SJSA1 (cell line): ENCODE results near the gene BMP6. TPM values are rescaled to one million over a fixed set of nuclear protein-coding genes. Genes with fewer than 3 reads are reported as not detected.
"Not testable (repeated sequence)": the region's sequence is repeated elsewhere in the genome, so short reads cannot be mapped to it uniquely, and the experiment has no call there.

Source experiments
- DNase-seq, 2 experiments: peaks; one replicate each; pipeline ENCODE4 v3.0.0-alpha.2; 2015 to 2020; ENCODE audit warnings: low spot score in 2 of 2, low read depth in 1 of 2
- H3K27ac ChIP-seq: fragments of 250-450 bp; sonication (Bioruptor Pico); 2 replicates; pipeline ENCODE4 v1.5.1; 2020; ENCODE audit warnings: mild to moderate bottlenecking, moderate library complexity
- H3K27me3 ChIP-seq: fragments of 250-450 bp; sonication (Bioruptor Pico); replicated peaks from 2 replicates; pipeline ENCODE4 v1.5.1; 2020; ENCODE audit warnings: mild to moderate bottlenecking, moderate library complexity
- H3K36me3 ChIP-seq: fragments of 250-450 bp; sonication (Bioruptor Pico); 2 replicates; pipeline ENCODE4 v1.5.1; 2020; ENCODE audit warnings: mild to moderate bottlenecking
- H3K4me1 ChIP-seq: fragments of 250-450 bp; sonication (Bioruptor Pico); replicated peaks from 2 replicates; pipeline ENCODE4 v1.6.1; 2021; ENCODE audit warnings: mild to moderate bottlenecking
- H3K4me3 ChIP-seq: fragments of 250-450 bp; sonication (Bioruptor Pico); 2 replicates; pipeline ENCODE4 v1.5.1; 2020; ENCODE audit warnings: mild to moderate bottlenecking
- H3K9me3 ChIP-seq: fragments of 250-450 bp; sonication (Bioruptor Pico); replicated peaks from 2 replicates; pipeline ENCODE4 v1.5.1; 2020; ENCODE audit warnings: mild to moderate bottlenecking
- total RNA-seq: library from RNA; depleted of rRNA; stranded (reverse); fragments of >200 nt; shearing (Covaris generic); gene quantifications from 2 replicates; pipeline ENCODE4 v1.2.3, GENCODE V29; 2014

BMP6 gene
- total RNA-seq, 1 experiment from 2014 or later, result 1.7 TPM

DNA sequence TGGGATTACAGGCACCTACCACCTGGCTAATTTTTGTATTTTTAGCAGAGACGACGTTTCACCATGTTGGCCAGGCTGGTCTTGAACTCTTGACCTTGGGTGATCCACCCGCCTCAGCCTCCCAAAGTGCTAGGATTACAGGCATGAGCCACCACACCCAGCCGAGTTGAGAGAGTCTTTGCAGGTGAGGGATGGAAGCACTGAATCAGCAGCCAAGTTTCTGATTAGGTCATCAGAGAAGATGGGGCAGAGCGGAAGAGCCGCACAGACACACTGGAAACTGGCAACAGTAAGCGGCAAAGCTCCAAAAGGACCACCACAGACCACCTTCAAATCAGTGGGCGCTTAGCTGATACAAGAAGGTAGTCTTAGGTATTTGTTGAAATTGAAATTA is 172.3 kb downstream of the BMP6 start:
- not testable (repeated sequence) for H3K4me3 ChIP-seq, H3K4me1 ChIP-seq
- peaks cover 97% of the 10 kb centered on the region for H3K36me3 ChIP-seq

DNA sequence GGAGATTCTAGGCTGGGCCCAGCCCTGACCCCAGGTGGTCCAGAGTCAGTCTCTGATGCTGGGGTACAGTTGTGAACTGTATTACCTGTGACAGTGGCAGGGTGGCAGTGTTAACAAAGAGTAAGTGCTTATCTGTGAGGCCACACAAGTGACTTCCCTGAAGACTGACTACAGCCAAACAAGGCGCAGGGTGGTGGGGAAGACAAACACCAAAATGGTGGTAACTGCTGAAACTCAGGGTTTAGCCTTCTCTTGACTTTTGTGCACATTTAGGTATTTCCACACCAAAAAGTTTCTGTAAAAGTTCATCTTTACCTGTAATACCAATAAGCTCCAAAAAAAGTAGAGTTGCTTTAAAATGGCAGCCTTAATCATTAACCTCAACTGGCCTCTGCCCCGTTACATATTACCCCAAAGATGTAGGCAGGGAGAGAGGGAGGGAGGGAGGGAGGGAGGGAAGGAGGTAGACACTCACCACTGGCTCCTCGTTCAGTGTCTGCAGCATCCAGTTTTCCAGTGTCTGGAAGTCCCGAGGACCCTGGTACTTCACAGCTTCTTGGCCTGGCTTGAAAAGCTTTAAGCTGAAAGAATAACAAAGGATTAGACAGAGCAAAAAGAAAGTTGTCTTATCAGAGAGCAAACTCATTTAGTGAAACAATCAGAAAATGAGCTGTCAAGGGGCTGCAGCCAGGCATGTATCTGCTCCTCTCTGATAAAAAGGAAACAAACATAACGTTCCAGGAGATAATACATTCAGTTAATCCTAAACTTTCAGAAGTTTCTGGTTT is 173.4 kb downstream of the BMP6 start:
- DNase-seq, result no peak
- no peak overlapping the region for H3K27ac ChIP-seq
- H3K36me3 ChIP-seq, result peaks cover 97% of the 10 kb centered on the region
- H3K4me3 ChIP-seq, result no peak overlapping the region
- H3K27me3 ChIP-seq, result no peaks in the 10 kb centered on the region
- H3K9me3 ChIP-seq, result no peaks in the 10 kb centered on the region
- no peaks in the 10 kb centered on the region for H3K4me1 ChIP-seq

More for the DNA sequence above, 172.3 kb downstream of the BMP6 start:
- not testable (repeated sequence) for DNase-seq, H3K27ac ChIP-seq, H3K27me3 ChIP-seq, H3K9me3 ChIP-seq

DNA sequence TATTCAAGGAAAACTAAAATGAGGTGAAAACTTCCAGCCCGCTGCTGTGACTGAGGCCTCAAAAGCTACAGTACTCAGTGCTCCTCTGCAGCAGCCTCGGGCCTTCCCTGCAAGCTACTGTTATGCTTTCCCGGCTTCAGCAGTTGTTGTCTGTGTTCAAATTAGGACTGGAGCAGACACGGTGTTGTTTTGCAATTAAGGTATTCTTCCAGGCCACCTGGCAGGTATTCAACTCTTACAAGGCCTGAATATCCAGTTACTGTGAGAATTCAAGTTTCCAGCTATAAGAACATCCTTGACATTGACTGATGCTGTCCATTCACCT is 174.0 kb downstream of the BMP6 start:
- Histone ChIP-seq H3K4me1 (no peaks in the 10 kb centered on the region), H3K36me3 (peaks cover 97% of the 10 kb centered on the region), H3K27me3 (no peaks in the 10 kb centered on the region), H3K9me3 (no peaks in the 10 kb centered on the region), H3K4me3 (no peak overlapping the region), H3K27ac (no peak overlapping the region)
- no peak for DNase-seq

DNA sequence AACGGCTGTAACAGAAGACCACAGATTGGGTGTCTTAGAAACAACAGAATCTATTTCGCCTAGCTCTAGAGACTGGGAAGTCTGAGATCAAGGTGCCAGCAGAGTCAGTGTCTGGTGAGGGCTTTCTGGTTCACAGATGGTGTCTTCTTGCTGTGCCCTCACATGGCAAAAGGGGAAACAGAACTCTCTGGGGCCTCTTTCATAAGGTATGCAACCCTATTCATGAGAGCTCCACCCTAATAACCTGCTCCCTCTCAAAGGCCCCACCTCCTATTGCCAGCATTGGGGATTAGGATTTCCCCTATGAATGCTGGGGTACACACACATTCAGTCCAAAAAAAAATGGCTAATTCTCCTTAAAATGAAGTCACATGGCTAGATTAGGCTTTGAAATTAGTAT is 174.7 kb downstream of the BMP6 start:
- Histone ChIP-seq H3K4me1 (no peaks in the 10 kb centered on the region), H3K36me3 (peaks cover 92% of the 10 kb centered on the region), H3K9me3 (no peaks in the 10 kb centered on the region), H3K27ac (no peak overlapping the region), H3K4me3 (no peak overlapping the region), H3K27me3 (no peaks in the 10 kb centered on the region)
- DNase-seq, result no peak

DNA sequence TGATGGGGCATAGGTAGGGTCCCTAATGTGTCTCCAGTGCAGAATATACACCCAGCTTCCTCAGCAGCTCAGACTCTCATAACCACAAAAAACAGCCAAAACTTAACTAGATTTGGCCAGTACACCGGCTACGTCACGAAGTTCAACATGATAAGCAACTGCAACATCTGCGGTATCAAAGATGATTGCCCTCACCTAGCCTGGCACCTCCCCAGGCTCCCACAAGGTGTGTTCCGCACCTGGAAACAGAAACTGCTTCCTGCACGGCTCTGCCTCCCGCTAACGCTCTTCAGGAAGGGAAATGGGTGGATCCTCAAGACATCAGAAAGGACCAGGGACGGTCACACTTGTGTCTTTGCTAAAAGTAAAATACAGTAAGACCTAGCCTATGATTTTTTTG is 175.2 kb downstream of the BMP6 start:
- Histone ChIP-seq H3K4me1 (no peaks in the 10 kb centered on the region), H3K36me3 (peaks cover 88% of the 10 kb centered on the region), H3K27ac (no peak overlapping the region), H3K27me3 (no peaks in the 10 kb centered on the region), H3K4me3 (no peak overlapping the region), H3K9me3 (no peaks in the 10 kb centered on the region)
- DNase-seq, result no peak

DNA sequence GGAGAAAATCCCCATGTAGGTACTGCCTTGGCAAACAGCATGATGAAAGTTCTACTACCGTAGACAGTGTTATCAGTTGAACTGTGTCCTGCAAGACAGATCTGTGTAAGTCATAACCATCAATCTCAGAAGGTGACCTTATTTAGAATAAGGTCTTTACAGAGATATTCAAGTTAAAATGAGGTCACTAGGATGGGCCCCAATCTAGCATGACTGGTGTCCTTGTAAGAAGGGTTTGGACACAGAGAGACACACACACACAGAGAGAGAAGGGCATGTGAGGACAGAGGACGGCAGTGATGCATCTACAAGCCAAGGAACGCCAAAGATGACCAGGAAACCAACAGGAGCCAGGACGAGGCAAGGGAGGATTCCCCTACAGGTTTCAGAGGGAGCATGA is 175.9 kb downstream of the BMP6 start:
- Histone ChIP-seq H3K4me3 (no peak overlapping the region), H3K9me3 (no peaks in the 10 kb centered on the region), H3K27ac (no peak overlapping the region), H3K4me1 (no peaks in the 10 kb centered on the region), H3K27me3 (no peaks in the 10 kb centered on the region), H3K36me3 (peaks cover 80% of the 10 kb centered on the region)
- DNase-seq, result no peak

DNA sequence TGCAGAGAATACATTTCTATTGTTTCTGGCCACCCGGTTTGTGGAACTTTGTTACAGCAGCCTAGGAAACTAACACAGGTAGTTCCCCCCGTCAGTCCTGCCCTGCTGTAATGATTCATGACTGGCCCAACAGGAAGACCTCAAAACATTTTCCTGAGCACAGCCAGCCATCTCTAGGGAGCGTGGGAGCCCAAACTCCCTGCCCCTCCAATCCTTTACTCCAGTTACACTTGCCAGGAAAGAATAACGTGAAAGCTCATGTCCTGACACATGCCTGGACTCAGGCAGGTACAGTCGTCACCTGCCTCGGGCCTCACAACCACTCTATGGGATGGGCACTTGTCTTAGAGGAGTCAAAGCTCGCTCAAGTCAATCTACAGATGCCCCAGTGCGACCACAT is 176.3 kb downstream of the BMP6 start:
- no peak overlapping the region for H3K4me3 ChIP-seq
- no peaks in the 10 kb centered on the region for H3K9me3 ChIP-seq
- no peaks in the 10 kb centered on the region for H3K27me3 ChIP-seq
- no peak for DNase-seq
- H3K4me1 ChIP-seq, result no peaks in the 10 kb centered on the region
- H3K27ac ChIP-seq, result no peak overlapping the region
- peaks cover 76% of the 10 kb centered on the region for H3K36me3 ChIP-seq

DNA sequence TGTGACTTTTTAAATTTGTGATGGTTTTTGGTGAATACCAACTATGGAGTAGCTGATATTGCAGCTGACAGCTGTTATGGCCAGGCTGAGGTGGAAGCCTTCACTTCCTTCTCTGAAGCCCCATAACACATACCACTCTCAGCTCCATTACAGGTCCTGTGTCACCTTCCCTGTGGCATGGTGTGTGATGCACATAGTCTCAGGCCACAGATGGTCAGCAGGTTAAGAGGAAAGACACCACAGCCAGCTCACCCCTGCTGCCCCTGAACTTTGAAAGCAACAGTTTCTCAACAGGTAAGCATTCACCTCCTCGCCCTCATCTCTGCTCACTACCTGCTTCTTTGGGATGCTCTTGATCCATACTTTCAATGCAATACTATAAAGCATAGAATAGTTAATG is 177.0 kb downstream of the BMP6 start:
- H3K4me3 ChIP-seq, result no peak overlapping the region
- no peaks in the 10 kb centered on the region for H3K4me1 ChIP-seq
- peaks cover 70% of the 10 kb centered on the region for H3K36me3 ChIP-seq
- no peaks in the 10 kb centered on the region for H3K9me3 ChIP-seq
- H3K27ac ChIP-seq, result no peak overlapping the region
- H3K27me3 ChIP-seq, result no peaks in the 10 kb centered on the region
- no peak for DNase-seq

DNA sequence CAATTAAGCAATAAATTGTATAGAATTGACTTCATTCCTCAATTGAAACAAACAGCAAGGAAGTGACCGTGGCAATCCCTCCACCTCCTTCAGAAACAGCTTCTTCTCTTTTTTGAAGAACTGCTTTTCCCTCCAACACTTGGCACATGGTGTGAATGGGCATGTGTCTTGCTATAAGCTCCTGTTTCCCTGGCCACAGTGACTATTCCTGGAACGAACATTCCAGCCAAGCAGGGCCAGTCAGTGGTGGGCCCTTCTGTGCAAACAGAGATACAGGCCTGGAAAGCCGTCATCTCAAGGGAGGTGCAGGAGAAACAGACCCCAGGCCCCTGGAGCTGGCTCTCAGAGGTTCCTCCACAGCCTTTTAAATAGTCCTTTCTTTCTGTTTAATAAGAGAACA is 177.8 kb downstream of the BMP6 start:
- Histone ChIP-seq H3K27me3 (no peaks in the 10 kb centered on the region), H3K9me3 (no peaks in the 10 kb centered on the region), H3K27ac (no peak overlapping the region), H3K4me1 (peaks cover under 1% of the 10 kb centered on the region; the same call in 1 of the 2 replicates), H3K36me3 (peaks cover 64% of the 10 kb centered on the region), H3K4me3 (no peak overlapping the region)
- DNase-seq, result no peak

DNA sequence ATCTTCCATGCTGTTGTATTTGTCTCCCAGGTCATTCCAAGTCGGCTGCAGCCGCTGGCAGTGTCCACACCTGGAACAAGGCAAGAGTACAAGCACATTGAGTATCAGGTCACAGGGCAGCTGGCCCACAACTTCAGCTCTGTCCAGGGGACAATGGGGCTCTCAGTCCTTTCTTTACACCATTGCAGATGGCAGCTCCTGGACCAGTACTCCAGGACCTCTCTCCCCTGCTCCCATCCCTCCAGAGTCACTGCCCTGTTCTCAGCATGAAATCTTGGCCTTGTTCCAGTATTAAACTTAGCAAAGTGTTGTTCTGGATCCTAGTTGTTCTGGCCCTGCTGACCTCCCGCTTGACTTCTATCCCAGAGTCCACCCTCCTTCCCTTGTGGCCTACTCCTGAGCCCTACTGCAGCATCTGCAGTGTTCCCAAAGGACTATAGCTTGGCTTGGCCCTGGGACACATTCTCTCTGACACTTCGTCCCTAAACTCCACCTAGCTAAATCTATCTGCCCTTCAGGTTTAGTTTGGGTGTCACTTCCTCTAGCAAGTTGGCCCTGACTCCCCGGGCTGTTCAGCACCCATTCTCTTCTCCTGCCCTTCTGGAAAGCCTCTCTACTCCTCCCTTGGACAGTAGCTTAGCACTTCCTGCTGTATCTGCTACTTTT is 178.9 kb downstream of the BMP6 start:
- peaks cover 64% of the 10 kb centered on the region for H3K36me3 ChIP-seq
- no peaks in the 10 kb centered on the region; the same call in 1 of the 2 replicates for H3K9me3 ChIP-seq
- no peaks in the 10 kb centered on the region for H3K27me3 ChIP-seq
- H3K4me1 ChIP-seq, result peaks cover 11% of the 10 kb centered on the region
- no peak overlapping the region for H3K4me3 ChIP-seq
- no peak overlapping the region for H3K27ac ChIP-seq
- DNase-seq, result no peak

DNA sequence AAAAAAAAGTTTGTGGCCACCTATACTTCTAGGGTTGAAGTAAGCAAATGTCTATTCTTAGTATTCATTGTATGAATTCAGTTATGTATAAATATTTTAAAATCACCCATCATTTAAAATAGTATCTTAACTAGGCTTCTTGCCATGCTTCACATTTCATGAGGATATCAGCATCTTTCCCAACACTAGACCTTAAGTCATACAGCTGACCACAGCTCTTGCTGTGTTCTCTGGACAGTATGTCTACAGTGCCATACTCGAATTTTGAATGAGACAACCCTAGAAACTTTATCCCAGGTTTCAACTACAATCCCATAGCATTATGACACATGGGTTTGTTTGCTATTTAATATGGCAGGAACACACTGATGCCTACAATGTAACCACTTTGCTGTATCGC is 179.5 kb downstream of the BMP6 start:
- no peaks in the 10 kb centered on the region for H3K27me3 ChIP-seq
- no peak for DNase-seq
- H3K4me3 ChIP-seq, result no peak overlapping the region
- H3K36me3 ChIP-seq, result peaks cover 62% of the 10 kb centered on the region
- no peaks in the 10 kb centered on the region; the same call in 1 of the 2 replicates for H3K9me3 ChIP-seq
- no peak overlapping the region for H3K27ac ChIP-seq
- peaks cover 12% of the 10 kb centered on the region for H3K4me1 ChIP-seq

DNA sequence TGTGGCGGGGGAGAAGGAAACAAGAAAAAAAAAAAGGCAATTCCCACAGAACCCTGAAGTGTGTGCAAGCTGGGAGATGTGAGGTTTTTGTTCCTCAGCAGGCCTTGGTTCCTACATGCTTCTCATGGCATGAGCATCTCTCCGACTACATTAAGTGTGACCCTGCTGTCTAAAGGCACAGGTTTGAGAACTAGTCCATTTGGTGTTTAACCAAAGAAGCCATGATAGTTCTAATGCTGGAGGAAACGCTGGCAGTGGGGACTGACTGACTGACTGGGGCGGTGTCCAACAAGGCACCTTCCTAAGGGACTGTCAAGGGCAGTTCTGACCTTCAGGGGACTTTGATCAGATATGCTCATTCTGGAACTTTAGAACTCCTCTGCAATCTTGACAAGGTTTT is 180.8 kb downstream of the BMP6 start:
- no peak overlapping the region for H3K4me3 ChIP-seq

DNA sequence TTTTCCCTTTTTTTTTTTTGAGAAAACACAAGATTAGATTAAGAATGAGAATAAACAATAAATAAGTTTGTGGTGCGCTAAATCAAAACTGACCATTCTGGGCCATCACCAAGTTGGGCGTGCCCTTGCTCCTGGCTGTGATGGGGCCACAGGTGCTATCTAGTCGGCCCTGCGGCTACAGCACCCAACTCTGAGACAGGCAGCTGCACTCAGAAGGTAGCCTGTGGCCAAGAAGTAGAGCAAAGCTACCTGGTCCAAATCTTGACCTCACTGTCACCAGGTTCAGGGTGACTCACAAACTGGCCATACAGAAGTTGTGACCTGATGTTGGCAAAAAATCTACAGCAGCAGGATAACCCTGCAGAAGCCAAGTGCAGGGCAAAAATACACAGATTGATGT is 181.3 kb downstream of the BMP6 start:
- Histone ChIP-seq H3K36me3 (peaks cover 45% of the 10 kb centered on the region), H3K27me3 (no peaks in the 10 kb centered on the region), H3K4me3 (no peak overlapping the region), H3K9me3 (no peaks in the 10 kb centered on the region; the same call in 1 of the 2 replicates), H3K27ac (no peak overlapping the region), H3K4me1 (peaks cover 18% of the 10 kb centered on the region)
- DNase-seq, result no peak

More for the DNA sequence above, 180.8 kb downstream of the BMP6 start:
- no peaks in the 10 kb centered on the region for H3K27me3 ChIP-seq
- peaks cover 18% of the 10 kb centered on the region for H3K4me1 ChIP-seq
- no peak overlapping the region for H3K27ac ChIP-seq
- peaks cover 50% of the 10 kb centered on the region for H3K36me3 ChIP-seq
- no peaks in the 10 kb centered on the region; the same call in 1 of the 2 replicates for H3K9me3 ChIP-seq
- no peak for DNase-seq
